GM23338 (cell line): Measurements from ENCODE around the gene NFIC. TPM values are rescaled to one million over a fixed set of nuclear protein-coding genes. Genes with fewer than 3 reads are reported as not detected.

Experiments used
- ATAC-seq: fragments of 200-7000 bp; cut with Tn5 transposase; 3 replicates; pipeline ENCODE4 v1.9.1; 2020
- DNase-seq: peaks from one replicate; pipeline ENCODE4 v3.0.0-alpha.2; 2015; ENCODE audit warnings: low spot score
- H2AFZ ChIP-seq: fragments of 200-600 bp; sonication (generic); 2 replicates; pipeline ENCODE4 v1.8.0; 2016; ENCODE audit warnings: antibody characterized with exemption, mild to moderate bottlenecking, moderate library complexity
- H3F3A ChIP-seq: fragments of 200-600 bp; sonication (generic); replicated peaks from 2 replicates; pipeline ENCODE4 v1.8.0; 2017; ENCODE audit warnings: antibody characterized with exemption, mixed run types, low read depth
- H3K27ac ChIP-seq: fragments of 200-600 bp; sonication (generic); 2 replicates; pipeline ENCODE4 v1.6.1; 2016; ENCODE audit warnings: low read depth
- H3K27me3 ChIP-seq: fragments of 200-600 bp; sonication (generic); 2 replicates; pipeline ENCODE4 v1.8.0; 2016; ENCODE audit warnings: mild to moderate bottlenecking, mixed run types, moderate library complexity; ENCODE audit not compliant: insufficient read depth
- H3K36me3 ChIP-seq: fragments of 200-600 bp; sonication (generic); 2 replicates; pipeline ENCODE4 v1.8.0; 2016; ENCODE audit warnings: mild to moderate bottlenecking; ENCODE audit not compliant: insufficient read depth
- H3K4me1 ChIP-seq: fragments of 200-600 bp; sonication (generic); 2 replicates; pipeline ENCODE4 v1.8.0; 2016; ENCODE audit warnings: mild to moderate bottlenecking, moderate library complexity; ENCODE audit not compliant: insufficient read depth
- H3K4me2 ChIP-seq: fragments of 200-600 bp; sonication (generic); 2 replicates; pipeline ENCODE4 v1.7.1; 2017; ENCODE audit warnings: mixed run types
- H3K4me3 ChIP-seq: fragments of 200-600 bp; sonication (generic); 2 replicates; pipeline ENCODE4 v1.6.1; 2016; ENCODE audit warnings: mixed run types
- H3K79me2 ChIP-seq: fragments of 200-600 bp; sonication (generic); replicated peaks from 2 replicates; pipeline ENCODE4 v1.8.0; 2017; ENCODE audit warnings: mild to moderate bottlenecking; ENCODE audit not compliant: insufficient read depth
- H3K9me2 ChIP-seq: fragments of 200-600 bp; sonication (generic); 2 replicates; pipeline ENCODE4 v1.8.0; 2017; ENCODE audit not compliant: insufficient read depth
- H4K20me1 ChIP-seq: fragments of 200-600 bp; sonication (generic); replicated peaks from 2 replicates; pipeline ENCODE4 v1.8.0; 2017; ENCODE audit warnings: mild to moderate bottlenecking; ENCODE audit not compliant: insufficient read depth
- H3K27ac Mint-ChIP-seq: 2 replicates; pipeline ENCODE4 v1.8.0; 2020; ENCODE audit warnings: inconsistent platforms, mild to moderate bottlenecking, moderate library complexity, mixed read lengths
- H3K27me3 Mint-ChIP-seq: 3 replicates; pipeline ENCODE4 v1.8.0; 2022; ENCODE audit warnings: low read depth, mild to moderate bottlenecking, moderate library complexity, mixed read lengths, inconsistent platforms; ENCODE audit not compliant: insufficient read depth, poor library complexity
- H3K36me3 Mint-ChIP-seq: 3 replicates; pipeline ENCODE4 v1.8.0; 2021; ENCODE audit warnings: low read depth, mild to moderate bottlenecking, inconsistent platforms, moderate library complexity, mixed read lengths
- H3K4me1 Mint-ChIP-seq: 3 replicates; pipeline ENCODE4 v1.8.0; 2020; ENCODE audit warnings: mild to moderate bottlenecking, inconsistent platforms, mixed read lengths
- H3K4me3 Mint-ChIP-seq: 3 replicates; pipeline ENCODE4 v1.8.0; 2021; ENCODE audit warnings: moderate library complexity, mild to moderate bottlenecking, inconsistent platforms, mixed read lengths
- H3K9me3 Mint-ChIP-seq: 3 replicates; pipeline ENCODE4 v1.8.0; 2020; ENCODE audit warnings: moderate library complexity, mild to moderate bottlenecking, inconsistent platforms, mixed read lengths
- CREB1 ChIP-seq: fragments of 250-450 bp; sonication (Bioruptor Pico); IDR thresholded peaks from 2 replicates; pipeline ENCODE4 v1.5.0; 2020; ENCODE audit warnings: low read depth, mild to moderate bottlenecking, moderate library complexity
- EZH2 ChIP-seq: fragments of 200-600 bp; sonication (generic); IDR thresholded peaks from one replicate; pipeline ENCODE4 v1.8.0; 2017; ENCODE audit warnings: antibody characterized with exemption, mild to moderate bottlenecking, low read depth; ENCODE audit not compliant: unreplicated experiment
- EZH2phosphoT487 ChIP-seq: fragments of 200-600 bp; sonication (generic); IDR thresholded peaks from one replicate; pipeline ENCODE4 v1.8.1; 2018; ENCODE audit warnings: antibody characterized with exemption; ENCODE audit not compliant: unreplicated experiment
- JUNB ChIP-seq: IDR thresholded peaks from one replicate; pipeline ENCODE4 v1.6.1; 2016; ENCODE audit warnings: antibody characterized with exemption; ENCODE audit not compliant: unreplicated experiment
- NANOG ChIP-seq: IDR thresholded peaks from 2 replicates; pipeline ENCODE4 v1.6.1; 2016; ENCODE audit warnings: antibody characterized with exemption, borderline replicate concordance
- POLR2AphosphoS5 ChIP-seq: IDR thresholded peaks from 2 replicates; pipeline ENCODE4 v1.6.1; 2016; ENCODE audit warnings: antibody characterized with exemption, low read depth
- STAT1 ChIP-seq: IDR thresholded peaks from one replicate; pipeline ENCODE4 v1.6.1; 2016; ENCODE audit warnings: antibody characterized with exemption; ENCODE audit not compliant: unreplicated experiment
- ZNF114 ChIP-seq: fragments of 250-450 bp; sonication (Bioruptor Pico); IDR thresholded peaks from 2 replicates; pipeline ENCODE4 v1.5.0; 2020; ENCODE audit warnings: mild to moderate bottlenecking, moderate library complexity
- ZNF331 ChIP-seq: fragments of 250-450 bp; sonication (Bioruptor Pico); IDR thresholded peaks from 2 replicates; pipeline ENCODE4 v1.5.0; 2020; ENCODE audit warnings: low read depth, mild to moderate bottlenecking, moderate library complexity
- polyA plus RNA-seq: library from polyadenylated mRNA; unstranded; fragments of >200 nt; fragmentation: Nextera tagmentation; extraction: Ambion mirVana; gene quantifications from 2 replicates; pipeline ENCODE4 v1.2.1, GENCODE V29; 2016
- total RNA-seq: library from RNA; depleted of rRNA; stranded (reverse); fragments of >200 nt; shearing (Covaris generic); gene quantifications from 2 replicates; pipeline ENCODE4 v1.2.3, GENCODE V29; 2014
- TF ChIP-seq, protein P1 (sequence below), 2 experiments: fragments of 200-600 bp in 1 of 2; sonication (generic) in 1 of 2; conservative IDR thresholded peaks; 2 replicates each; pipeline versions ENCODE4 v1.5.1 to v1.6.1; 2016 to 2017; ENCODE audit warnings: antibody characterized with exemption in 2 of 2, low read depth in 2 of 2, mild to moderate bottlenecking in 2 of 2, moderate library complexity in 1 of 2
- TF ChIP-seq, protein P2 (sequence below): IDR thresholded peaks from 2 replicates; pipeline ENCODE4 v1.6.1; 2016; ENCODE audit warnings: antibody characterized with exemption
- TF ChIP-seq, protein P3 (sequence below): fragments of 250-450 bp; sonication (Bioruptor Pico); IDR thresholded peaks from 2 replicates; pipeline ENCODE4 v1.5.0; 2020; ENCODE audit warnings: mild to moderate bottlenecking, moderate library complexity
- TF ChIP-seq, protein P4 (sequence below): IDR thresholded peaks from one replicate; pipeline ENCODE4 v1.6.1; 2018; ENCODE audit warnings: antibody characterized with exemption; ENCODE audit not compliant: unreplicated experiment

The NFIC gene
- total and polyA plus RNA-seq, 2 experiments from 2014 or later = 1.3 to 5.3 TPM

DNA sequence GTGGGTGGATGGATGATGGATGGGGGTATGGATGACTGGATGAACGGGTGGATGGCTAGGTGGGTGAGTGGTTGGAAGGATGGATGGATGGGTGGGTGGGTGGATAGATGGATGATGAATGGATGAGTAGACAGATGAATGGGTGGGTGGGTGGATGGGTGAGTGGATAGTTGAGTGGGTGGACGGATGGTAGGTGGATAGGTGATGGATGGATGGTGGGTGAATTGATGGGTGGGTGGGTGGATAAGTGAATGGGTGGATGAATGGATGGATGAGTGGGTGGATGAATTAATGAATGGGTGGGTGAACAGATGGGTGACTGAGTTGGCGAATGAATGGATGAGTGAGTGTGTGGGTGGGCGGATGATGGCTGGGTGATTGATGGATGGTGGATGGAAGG, 109.1 kb downstream of the NFIC start:
- H3K4me2 ChIP-seq = no peak overlapping the region
- no peaks in the 10 kb centered on the region for H3K79me2 ChIP-seq
- H3K9me2 ChIP-seq = peaks cover 7% of the 10 kb centered on the region; the same call in 1 of the 2 replicates
- no peak for DNase-seq
- Mint-ChIP-seq H3K4me1 (peaks cover 4% of the 10 kb centered on the region; the same call in 1 of the 3 replicates), H3K27me3 (peaks cover 16% of the 10 kb centered on the region), H3K9me3 (no peaks in the 10 kb centered on the region; the same call in 1 of the 3 replicates), H3K4me3 (no peak overlapping the region), H3K36me3 (no peaks in the 10 kb centered on the region), H3K27ac (no peak overlapping the region)
- no peak overlapping the region for H3K27ac ChIP-seq
- H3K27me3 ChIP-seq = peaks cover 2% of the 10 kb centered on the region; the same call in 1 of the 2 replicates
- H3K4me1 ChIP-seq = peaks cover 6% of the 10 kb centered on the region; the same call in 1 of the 2 replicates
- TF ChIP-seq, protein P1, sequence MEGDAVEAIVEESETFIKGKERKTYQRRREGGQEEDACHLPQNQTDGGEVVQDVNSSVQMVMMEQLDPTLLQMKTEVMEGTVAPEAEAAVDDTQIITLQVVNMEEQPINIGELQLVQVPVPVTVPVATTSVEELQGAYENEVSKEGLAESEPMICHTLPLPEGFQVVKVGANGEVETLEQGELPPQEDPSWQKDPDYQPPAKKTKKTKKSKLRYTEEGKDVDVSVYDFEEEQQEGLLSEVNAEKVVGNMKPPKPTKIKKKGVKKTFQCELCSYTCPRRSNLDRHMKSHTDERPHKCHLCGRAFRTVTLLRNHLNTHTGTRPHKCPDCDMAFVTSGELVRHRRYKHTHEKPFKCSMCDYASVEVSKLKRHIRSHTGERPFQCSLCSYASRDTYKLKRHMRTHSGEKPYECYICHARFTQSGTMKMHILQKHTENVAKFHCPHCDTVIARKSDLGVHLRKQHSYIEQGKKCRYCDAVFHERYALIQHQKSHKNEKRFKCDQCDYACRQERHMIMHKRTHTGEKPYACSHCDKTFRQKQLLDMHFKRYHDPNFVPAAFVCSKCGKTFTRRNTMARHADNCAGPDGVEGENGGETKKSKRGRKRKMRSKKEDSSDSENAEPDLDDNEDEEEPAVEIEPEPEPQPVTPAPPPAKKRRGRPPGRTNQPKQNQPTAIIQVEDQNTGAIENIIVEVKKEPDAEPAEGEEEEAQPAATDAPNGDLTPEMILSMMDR (conservative IDR thresholded peaks at IDR 0.05; ENCODE audit: low read depth in 2 of 2) = no peak
- no peak for TF ChIP-seq NANOG
- no peak for TF ChIP-seq JUNB
- TF ChIP-seq EZH2phosphoT487 = no peak
- no peak for TF ChIP-seq CREB1 (CRISPR knock-in tag)
- TF ChIP-seq POLR2AphosphoS5 = no peak
- TF ChIP-seq, protein P2, sequence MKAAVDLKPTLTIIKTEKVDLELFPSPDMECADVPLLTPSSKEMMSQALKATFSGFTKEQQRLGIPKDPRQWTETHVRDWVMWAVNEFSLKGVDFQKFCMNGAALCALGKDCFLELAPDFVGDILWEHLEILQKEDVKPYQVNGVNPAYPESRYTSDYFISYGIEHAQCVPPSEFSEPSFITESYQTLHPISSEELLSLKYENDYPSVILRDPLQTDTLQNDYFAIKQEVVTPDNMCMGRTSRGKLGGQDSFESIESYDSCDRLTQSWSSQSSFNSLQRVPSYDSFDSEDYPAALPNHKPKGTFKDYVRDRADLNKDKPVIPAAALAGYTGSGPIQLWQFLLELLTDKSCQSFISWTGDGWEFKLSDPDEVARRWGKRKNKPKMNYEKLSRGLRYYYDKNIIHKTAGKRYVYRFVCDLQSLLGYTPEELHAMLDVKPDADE = no peak
- TF ChIP-seq ZNF331 (CRISPR knock-in tag) = no peak
- no peak for TF ChIP-seq STAT1
- no peak for TF ChIP-seq EZH2
- TF ChIP-seq ZNF114 (CRISPR knock-in tag) = no peak
- TF ChIP-seq, protein P3, sequence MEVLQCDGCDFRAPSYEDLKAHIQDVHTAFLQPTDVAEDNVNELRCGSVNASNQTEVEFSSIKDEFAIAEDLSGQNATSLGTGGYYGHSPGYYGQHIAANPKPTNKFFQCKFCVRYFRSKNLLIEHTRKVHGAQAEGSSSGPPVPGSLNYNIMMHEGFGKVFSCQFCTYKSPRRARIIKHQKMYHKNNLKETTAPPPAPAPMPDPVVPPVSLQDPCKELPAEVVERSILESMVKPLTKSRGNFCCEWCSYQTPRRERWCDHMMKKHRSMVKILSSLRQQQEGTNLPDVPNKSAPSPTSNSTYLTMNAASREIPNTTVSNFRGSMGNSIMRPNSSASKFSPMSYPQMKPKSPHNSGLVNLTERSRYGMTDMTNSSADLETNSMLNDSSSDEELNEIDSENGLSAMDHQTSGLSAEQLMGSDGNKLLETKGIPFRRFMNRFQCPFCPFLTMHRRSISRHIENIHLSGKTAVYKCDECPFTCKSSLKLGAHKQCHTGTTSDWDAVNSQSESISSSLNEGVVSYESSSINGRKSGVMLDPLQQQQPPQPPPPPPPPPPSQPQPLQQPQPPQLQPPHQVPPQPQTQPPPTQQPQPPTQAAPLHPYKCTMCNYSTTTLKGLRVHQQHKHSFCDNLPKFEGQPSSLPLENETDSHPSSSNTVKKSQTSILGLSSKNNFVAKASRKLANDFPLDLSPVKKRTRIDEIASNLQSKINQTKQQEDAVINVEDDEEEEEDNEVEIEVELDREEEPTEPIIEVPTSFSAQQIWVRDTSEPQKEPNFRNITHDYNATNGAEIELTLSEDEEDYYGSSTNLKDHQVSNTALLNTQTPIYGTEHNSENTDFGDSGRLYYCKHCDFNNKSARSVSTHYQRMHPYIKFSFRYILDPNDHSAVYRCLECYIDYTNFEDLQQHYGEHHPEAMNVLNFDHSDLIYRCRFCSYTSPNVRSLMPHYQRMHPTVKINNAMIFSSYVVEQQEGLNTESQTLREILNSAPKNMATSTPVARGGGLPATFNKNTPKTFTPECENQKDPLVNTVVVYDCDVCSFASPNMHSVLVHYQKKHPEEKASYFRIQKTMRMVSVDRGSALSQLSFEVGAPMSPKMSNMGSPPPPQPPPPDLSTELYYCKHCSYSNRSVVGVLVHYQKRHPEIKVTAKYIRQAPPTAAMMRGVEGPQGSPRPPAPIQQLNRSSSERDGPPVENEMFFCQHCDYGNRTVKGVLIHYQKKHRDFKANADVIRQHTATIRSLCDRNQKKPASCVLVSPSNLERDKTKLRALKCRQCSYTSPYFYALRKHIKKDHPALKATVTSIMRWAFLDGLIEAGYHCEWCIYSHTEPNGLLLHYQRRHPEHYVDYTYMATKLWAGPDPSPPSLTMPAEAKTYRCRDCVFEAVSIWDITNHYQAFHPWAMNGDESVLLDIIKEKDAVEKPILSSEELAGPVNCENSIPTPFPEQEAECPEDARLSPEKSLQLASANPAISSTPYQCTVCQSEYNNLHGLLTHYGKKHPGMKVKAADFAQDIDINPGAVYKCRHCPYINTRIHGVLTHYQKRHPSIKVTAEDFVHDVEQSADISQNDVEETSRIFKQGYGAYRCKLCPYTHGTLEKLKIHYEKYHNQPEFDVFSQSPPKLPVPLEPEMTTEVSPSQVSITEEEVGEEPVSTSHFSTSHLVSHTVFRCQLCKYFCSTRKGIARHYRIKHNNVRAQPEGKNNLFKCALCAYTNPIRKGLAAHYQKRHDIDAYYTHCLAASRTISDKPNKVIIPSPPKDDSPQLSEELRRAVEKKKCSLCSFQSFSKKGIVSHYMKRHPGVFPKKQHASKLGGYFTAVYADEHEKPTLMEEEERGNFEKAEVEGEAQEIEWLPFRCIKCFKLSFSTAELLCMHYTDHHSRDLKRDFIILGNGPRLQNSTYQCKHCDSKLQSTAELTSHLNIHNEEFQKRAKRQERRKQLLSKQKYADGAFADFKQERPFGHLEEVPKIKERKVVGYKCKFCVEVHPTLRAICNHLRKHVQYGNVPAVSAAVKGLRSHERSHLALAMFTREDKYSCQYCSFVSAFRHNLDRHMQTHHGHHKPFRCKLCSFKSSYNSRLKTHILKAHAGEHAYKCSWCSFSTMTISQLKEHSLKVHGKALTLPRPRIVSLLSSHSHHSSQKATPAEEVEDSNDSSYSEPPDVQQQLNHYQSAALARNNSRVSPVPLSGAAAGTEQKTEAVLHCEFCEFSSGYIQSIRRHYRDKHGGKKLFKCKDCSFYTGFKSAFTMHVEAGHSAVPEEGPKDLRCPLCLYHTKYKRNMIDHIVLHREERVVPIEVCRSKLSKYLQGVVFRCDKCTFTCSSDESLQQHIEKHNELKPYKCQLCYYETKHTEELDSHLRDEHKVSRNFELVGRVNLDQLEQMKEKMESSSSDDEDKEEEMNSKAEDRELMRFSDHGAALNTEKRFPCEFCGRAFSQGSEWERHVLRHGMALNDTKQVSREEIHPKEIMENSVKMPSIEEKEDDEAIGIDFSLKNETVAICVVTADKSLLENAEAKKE (CRISPR knock-in tag) = no peak
- TF ChIP-seq, protein P4, sequence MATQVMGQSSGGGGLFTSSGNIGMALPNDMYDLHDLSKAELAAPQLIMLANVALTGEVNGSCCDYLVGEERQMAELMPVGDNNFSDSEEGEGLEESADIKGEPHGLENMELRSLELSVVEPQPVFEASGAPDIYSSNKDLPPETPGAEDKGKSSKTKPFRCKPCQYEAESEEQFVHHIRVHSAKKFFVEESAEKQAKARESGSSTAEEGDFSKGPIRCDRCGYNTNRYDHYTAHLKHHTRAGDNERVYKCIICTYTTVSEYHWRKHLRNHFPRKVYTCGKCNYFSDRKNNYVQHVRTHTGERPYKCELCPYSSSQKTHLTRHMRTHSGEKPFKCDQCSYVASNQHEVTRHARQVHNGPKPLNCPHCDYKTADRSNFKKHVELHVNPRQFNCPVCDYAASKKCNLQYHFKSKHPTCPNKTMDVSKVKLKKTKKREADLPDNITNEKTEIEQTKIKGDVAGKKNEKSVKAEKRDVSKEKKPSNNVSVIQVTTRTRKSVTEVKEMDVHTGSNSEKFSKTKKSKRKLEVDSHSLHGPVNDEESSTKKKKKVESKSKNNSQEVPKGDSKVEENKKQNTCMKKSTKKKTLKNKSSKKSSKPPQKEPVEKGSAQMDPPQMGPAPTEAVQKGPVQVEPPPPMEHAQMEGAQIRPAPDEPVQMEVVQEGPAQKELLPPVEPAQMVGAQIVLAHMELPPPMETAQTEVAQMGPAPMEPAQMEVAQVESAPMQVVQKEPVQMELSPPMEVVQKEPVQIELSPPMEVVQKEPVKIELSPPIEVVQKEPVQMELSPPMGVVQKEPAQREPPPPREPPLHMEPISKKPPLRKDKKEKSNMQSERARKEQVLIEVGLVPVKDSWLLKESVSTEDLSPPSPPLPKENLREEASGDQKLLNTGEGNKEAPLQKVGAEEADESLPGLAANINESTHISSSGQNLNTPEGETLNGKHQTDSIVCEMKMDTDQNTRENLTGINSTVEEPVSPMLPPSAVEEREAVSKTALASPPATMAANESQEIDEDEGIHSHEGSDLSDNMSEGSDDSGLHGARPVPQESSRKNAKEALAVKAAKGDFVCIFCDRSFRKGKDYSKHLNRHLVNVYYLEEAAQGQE = no peak
- no peak for ATAC-seq
- H4K20me1 ChIP-seq = no peaks in the 10 kb centered on the region
- H3K36me3 ChIP-seq = no peaks in the 10 kb centered on the region
- no peaks in the 10 kb centered on the region for H3F3A ChIP-seq
- H2AFZ ChIP-seq = no peak overlapping the region
- H3K4me3 ChIP-seq = no peak overlapping the region
